H9 (cell line): ENCODE measurements around the gene AP1G2. TPM values are rescaled to one million over a fixed set of nuclear protein-coding genes. Genes with fewer than 3 reads are reported as not detected.

Source experiments
- DNase-seq: peaks from one replicate; pipeline ENCODE4 v3.0.0-alpha.2; 2017
- H2AFZ ChIP-seq: one replicate; pipeline ENCODE4 v1.6.1; 2013; ENCODE audit warnings: mild to moderate bottlenecking, low read length, control low read depth, moderate library complexity
- H2AK5ac ChIP-seq: 2 replicates; pipeline ENCODE4 v1.6.1; 2013; ENCODE audit warnings: low read length, control low read depth, mixed read lengths; ENCODE audit not compliant: insufficient read length
- H2BK120ac ChIP-seq: one replicate; pipeline ENCODE4 v1.6.1; 2013; ENCODE audit warnings: low read depth, mild to moderate bottlenecking, low read length, control low read depth, inconsistent platforms; ENCODE audit not compliant: poor library complexity, severe bottlenecking
- H2BK12ac ChIP-seq: 2 replicates; pipeline ENCODE4 v1.6.1; 2013; ENCODE audit warnings: low read length, control low read depth, mixed read lengths, low read depth; ENCODE audit not compliant: insufficient read length
- H2BK15ac ChIP-seq: 2 replicates; pipeline ENCODE4 v1.6.1; 2013; ENCODE audit warnings: low read depth, low read length, control low read depth
- H2BK20ac ChIP-seq: one replicate; pipeline ENCODE4 v1.6.1; 2013; ENCODE audit warnings: low read depth, mild to moderate bottlenecking, low read length, control low read depth, inconsistent platforms; ENCODE audit not compliant: poor library complexity, severe bottlenecking
- H2BK5ac ChIP-seq: 2 replicates; pipeline ENCODE4 v1.6.1; 2013; ENCODE audit warnings: low read length, control low read depth, mixed read lengths; ENCODE audit not compliant: insufficient read length
- H3K14ac ChIP-seq: 2 replicates; pipeline ENCODE4 v1.6.1; 2013; ENCODE audit warnings: low read length, control low read depth; ENCODE audit not compliant: insufficient read depth
- H3K18ac ChIP-seq: 2 replicates; pipeline ENCODE4 v1.6.1; 2013; ENCODE audit warnings: low read depth, mild to moderate bottlenecking, mixed read lengths, low read length, control low read depth; ENCODE audit not compliant: insufficient read length
- H3K23ac ChIP-seq: 2 replicates; pipeline ENCODE4 v1.6.1; 2013; ENCODE audit warnings: low read length, control low read depth, mixed read lengths, low read depth; ENCODE audit not compliant: insufficient read length
- H3K23me2 ChIP-seq: 2 replicates; pipeline ENCODE4 v1.6.1; 2013; ENCODE audit warnings: low read depth, mild to moderate bottlenecking, mixed read lengths, low read length, control low read depth; ENCODE audit not compliant: insufficient read length, poor library complexity, severe bottlenecking
- H3K27ac ChIP-seq: 2 replicates; pipeline ENCODE4 v1.5.1; 2013; ENCODE audit warnings: low read length, control low read depth, mixed read lengths, low read depth; ENCODE audit not compliant: insufficient read length
- H3K27me3 ChIP-seq: 2 replicates; pipeline ENCODE4 v1.6.1; 2013; ENCODE audit warnings: low read length, control low read depth, inconsistent platforms; ENCODE audit not compliant: insufficient read depth
- H3K4ac ChIP-seq: 2 replicates; pipeline ENCODE4 v1.6.1; 2013; ENCODE audit warnings: low read depth, mild to moderate bottlenecking, control low read depth, inconsistent platforms, low read length, moderate library complexity
- H3K4me1 ChIP-seq: 2 replicates; pipeline ENCODE4 v1.6.1; 2013; ENCODE audit warnings: low read length, control low read depth, inconsistent platforms; ENCODE audit not compliant: insufficient read depth
- H3K4me2 ChIP-seq: 2 replicates; pipeline ENCODE4 v1.6.1; 2013; ENCODE audit warnings: low read length, control low read depth, mixed read lengths; ENCODE audit not compliant: insufficient read length, insufficient read depth
- H3K56ac ChIP-seq: 2 replicates; pipeline ENCODE4 v1.6.1; 2013; ENCODE audit warnings: low read depth, mild to moderate bottlenecking, mixed read lengths, low read length, control low read depth; ENCODE audit not compliant: insufficient read length
- H3K79me1 ChIP-seq: 2 replicates; pipeline ENCODE4 v1.6.1; 2013; ENCODE audit warnings: low read depth, mild to moderate bottlenecking, moderate library complexity, low read length, control low read depth, inconsistent platforms; ENCODE audit not compliant: insufficient read depth, poor library complexity, severe bottlenecking
- H3K79me2 ChIP-seq: 2 replicates; pipeline ENCODE4 v1.6.1; 2013; ENCODE audit warnings: low read length, control low read depth, inconsistent platforms; ENCODE audit not compliant: insufficient read depth
- H3K9ac ChIP-seq: 2 replicates; pipeline ENCODE4 v1.6.1; 2013; ENCODE audit warnings: low read length, control low read depth, mixed read lengths; ENCODE audit not compliant: insufficient read length; ENCODE audit errors: extremely low read depth
- H3K9me3 ChIP-seq: one replicate; pipeline ENCODE4 v1.6.1; 2013; ENCODE audit warnings: low read depth, low read length, inconsistent platforms; ENCODE audit not compliant: control insufficient read depth
- H3T11ph ChIP-seq: one replicate; pipeline ENCODE4 v1.6.1; 2013; ENCODE audit warnings: mild to moderate bottlenecking, low read length, control low read depth, inconsistent platforms
- H4K20me1 ChIP-seq: one replicate; pipeline ENCODE4 v1.6.1; 2013; ENCODE audit not compliant: control insufficient read depth, insufficient read length, insufficient read depth
- H4K5ac ChIP-seq: 2 replicates; pipeline ENCODE4 v1.6.1; 2013; ENCODE audit warnings: low read depth, mild to moderate bottlenecking, mixed read lengths, low read length, control low read depth; ENCODE audit not compliant: insufficient read length
- H4K8ac ChIP-seq: replicated peaks from 2 replicates; pipeline ENCODE4 v1.6.1; 2013; ENCODE audit warnings: low read length, control low read depth, mixed read lengths, low read depth; ENCODE audit not compliant: insufficient read length
- H4K91ac ChIP-seq: 2 replicates; pipeline ENCODE4 v1.6.1; 2013; ENCODE audit warnings: low read depth, mild to moderate bottlenecking, moderate library complexity, mixed read lengths, low read length, control low read depth; ENCODE audit not compliant: insufficient read length
- H3K27ac Mint-ChIP-seq, 3 experiments: 2 replicates in 2 of 3; 3 replicates in 1 of 3; pipeline ENCODE4 v1.8.0; 2020 to 2021; ENCODE audit warnings: mixed read lengths in 3 of 3, mild to moderate bottlenecking in 1 of 3, moderate library complexity in 1 of 3
- H3K27me3 Mint-ChIP-seq: 2 replicates; pipeline ENCODE4 v1.8.0; 2021; ENCODE audit warnings: low read depth, mild to moderate bottlenecking, moderate library complexity, mixed read lengths
- H3K36me3 Mint-ChIP-seq, 3 experiments: 2 replicates in 2 of 3; 3 replicates in 1 of 3; pipeline ENCODE4 v1.8.0; 2020 to 2021; ENCODE audit warnings: low read depth in 3 of 3, mixed read lengths in 3 of 3; ENCODE audit not compliant: insufficient read depth in 1 of 3
- H3K4me1 Mint-ChIP-seq, 2 experiments: 2 replicates each; pipeline ENCODE4 v1.8.0; 2020; ENCODE audit warnings: mixed read lengths in 2 of 2
- H3K4me3 Mint-ChIP-seq, 2 experiments: 2 replicates in 1 of 2; 3 replicates in 1 of 2; pipeline ENCODE4 v1.8.0; 2020 to 2021; ENCODE audit warnings: mild to moderate bottlenecking in 2 of 2, mixed read lengths in 2 of 2, moderate library complexity in 1 of 2
- H3K9me3 Mint-ChIP-seq, 2 experiments: 2 replicates in 1 of 2; 3 replicates in 1 of 2; pipeline ENCODE4 v1.8.0; 2020; ENCODE audit warnings: mild to moderate bottlenecking in 2 of 2, mixed read lengths in 2 of 2, moderate library complexity in 1 of 2
- CTCF ChIP-seq: fragments of 200-600 bp; sonication (generic); conservative IDR thresholded peaks from 3 replicates; pipeline ENCODE4 v1.8.0; 2021; ENCODE audit warnings: antibody characterized with exemption, mild to moderate bottlenecking
- WGBS: extraction: QIAGEN DNeasy Blood & Tissue Kit; methylation state at CpG from one replicate; pipeline ENCODE4 v1.1.7; 2013; ENCODE audit warnings: missing lambda C conversion rate, low lambda C conversion rate, mixed read lengths; ENCODE audit not compliant: insufficient read length; ENCODE audit errors: extremely low coverage; 5-methylcytosine and 5-hydroxymethylcytosine counted together
- total RNA-seq: library from RNA; stranded (reverse); gene quantifications from 2 replicates; pipeline ENCODE4 v1.2.1, GENCODE V29; 2021

The AP1G2 gene
- total RNA-seq, 1 experiment from 2014 or later, result 107 TPM

GRCh38 chr14:23556700-23557440, 10.7 kb downstream of the AP1G2 start:
- Histone ChIP-seq H2BK5ac (no peak overlapping the region), H3K9ac (peak overlapping the region; percentile 25), H4K8ac (no peak overlapping the region), H3K9me3 (no peaks in the 10 kb centered on the region), H3K14ac (peak overlapping the region; percentile 58; the same call in 1 of the 2 replicates), H3K18ac (peak overlapping the region; percentile 15), H2BK20ac (no peak overlapping the region), H3K79me2 (no peaks in the 10 kb centered on the region; the same call in 1 of the 2 replicates), H2AFZ (no peak overlapping the region), H3K23ac (no peak overlapping the region), H3K79me1 (no peaks in the 10 kb centered on the region), H3K23me2 (peaks cover 19% of the 10 kb centered on the region), H4K5ac (no peak overlapping the region), H3K56ac (no peak overlapping the region), H2AK5ac (no peak overlapping the region), H3T11ph (no peak overlapping the region), H3K4me1 (peaks cover 4% of the 10 kb centered on the region; the same call in 1 of the 2 replicates), H3K27ac (no peak overlapping the region), H2BK120ac (no peak overlapping the region), H3K4ac (no peak overlapping the region), H2BK12ac (no peak overlapping the region), H4K91ac (no peak overlapping the region), H3K4me2 (peak overlapping the region; percentile 90), H4K20me1 (no peaks in the 10 kb centered on the region), H2BK15ac (no peak overlapping the region), H3K27me3 (no peaks in the 10 kb centered on the region)
- no CpG with 5 or more reads among the region's 17 CpGs for WGBS
- Mint-ChIP-seq H3K4me3 (peak overlapping the region; percentile 87 to 92), H3K4me1 (peaks cover 22 to 42% of the 10 kb centered on the region in 2 experiments), H3K9me3 (no peaks in the 10 kb centered on the region), H3K27me3 (no peaks in the 10 kb centered on the region), H3K36me3 (peaks cover 14 to 41% (median 35%) of the 10 kb centered on the region in 3 experiments), H3K27ac (peak overlapping the region in 1 of 3 experiments; percentile 67; a peak in 1 of 7 replicates)
- DNase-seq, result no peak
- no peak for TF ChIP-seq CTCF
